NCI-H526 treated with DMSO at 0.1 percent for 48 hours (cell line): Measurements from ENCODE around the gene ANKRD61.
"Not testable (repeated sequence)": the region's sequence is repeated elsewhere in the genome, so short reads cannot be mapped to it uniquely, and the experiment has no call there.

Experiments
- DNase-seq: peaks from one replicate; lab custom pipeline; 2025; lab: John Stamatoyannopoulos, UW

ANKRD61 gene

DNA sequence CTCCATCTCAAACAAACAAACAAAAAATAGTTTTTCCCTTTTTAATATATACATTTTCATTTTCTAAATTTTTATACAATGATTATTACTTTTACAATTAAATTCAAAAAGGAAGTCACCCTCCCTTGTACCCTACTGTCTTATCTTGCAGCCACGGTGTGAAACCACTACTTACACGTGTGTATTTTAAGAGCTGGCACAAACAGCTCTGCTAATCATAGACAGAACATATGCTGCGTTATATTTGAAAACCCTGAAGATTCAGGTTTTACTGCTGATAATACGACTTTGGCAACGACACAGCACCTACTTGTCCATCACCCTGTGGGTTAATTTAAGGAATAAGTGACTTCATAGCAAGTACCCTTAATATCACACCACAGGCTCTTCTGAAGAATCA lies 991 bp downstream of the ANKRD61 start:
- DNase-seq, result no peak

GRCh38 chr7:6032641-6033040 lies 1.5 kb downstream of the ANKRD61 start:
- no peak for DNase-seq

DNA sequence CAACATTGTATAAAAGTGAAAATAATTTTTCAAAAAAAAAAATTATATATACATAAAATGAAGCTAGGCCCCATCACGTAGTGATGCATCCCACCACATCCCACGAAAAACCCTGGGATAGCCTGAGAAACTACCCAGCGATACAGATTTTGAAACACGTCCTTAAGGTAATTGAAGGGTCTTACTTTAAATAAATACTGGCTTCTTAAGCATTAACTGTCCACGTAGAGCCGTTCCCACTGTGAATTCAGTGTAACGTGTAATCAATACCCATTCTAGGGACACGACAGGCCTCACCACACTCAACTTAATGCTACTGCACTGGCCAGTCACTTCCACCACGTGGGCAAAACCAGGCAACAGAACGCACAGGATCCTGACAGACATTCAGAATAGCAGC lies 4.0 kb downstream of the ANKRD61 start:
- no peak for DNase-seq

DNA sequence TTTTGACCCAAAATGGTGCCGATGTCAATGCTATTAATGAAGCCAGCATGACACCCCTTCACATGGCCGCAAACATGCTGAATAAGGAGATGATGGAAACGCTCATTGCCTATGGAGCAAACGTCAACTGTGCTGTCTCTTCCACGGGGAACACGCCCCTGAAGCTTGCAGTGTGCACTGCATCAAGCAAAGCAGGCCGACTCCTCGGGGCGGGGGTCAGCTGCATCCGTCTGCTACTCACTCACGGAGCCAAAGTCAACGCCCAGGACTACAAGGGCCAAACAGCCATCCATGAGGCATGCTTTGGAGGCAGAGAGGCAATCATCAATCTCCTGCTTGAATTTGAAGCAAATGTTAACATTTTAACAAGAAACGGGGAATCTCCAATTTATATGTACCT lies 4.5 kb downstream of the ANKRD61 start:
- no peak for DNase-seq

GRCh38 chr7:6049780-6050179 lies 18.6 kb downstream of the ANKRD61 start:
- no peak for DNase-seq

GRCh38 chr7:6051185-6051584 lies 20.0 kb downstream of the ANKRD61 start:
- not testable (repeated sequence) for DNase-seq

DNA sequence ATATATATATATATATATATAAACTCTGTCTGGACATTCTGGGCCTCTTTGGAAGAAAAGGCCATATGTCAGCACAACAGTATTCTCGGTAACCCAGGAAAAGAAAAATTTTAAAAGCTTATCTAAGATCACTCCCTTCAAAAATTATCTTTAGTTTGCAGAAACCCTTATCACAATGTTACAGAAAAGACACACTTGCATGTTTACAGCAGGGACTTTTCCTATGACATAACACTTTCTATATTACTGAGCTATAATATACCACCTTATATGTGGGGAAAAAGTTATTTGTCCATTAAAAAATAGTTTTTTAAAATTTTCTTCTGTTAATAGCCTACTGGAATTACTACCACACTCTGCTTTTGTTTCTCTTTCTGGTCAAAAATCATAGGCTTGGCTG lies 25.4 kb downstream of the ANKRD61 start:
- no peak for DNase-seq

- no peak for DNase-seq
Observed at GRCh38 chr7:6057316-6058129, 26.3 kb downstream of the ANKRD61 start.

- DNase-seq, result not testable (repeated sequence)
Observed at GRCh38 chr7:6059941-6060340, 28.8 kb downstream of the ANKRD61 start.

GRCh38 chr7:6071406-6071805 lies 40.2 kb downstream of the ANKRD61 start:
- DNase-seq, result no peak

DNA sequence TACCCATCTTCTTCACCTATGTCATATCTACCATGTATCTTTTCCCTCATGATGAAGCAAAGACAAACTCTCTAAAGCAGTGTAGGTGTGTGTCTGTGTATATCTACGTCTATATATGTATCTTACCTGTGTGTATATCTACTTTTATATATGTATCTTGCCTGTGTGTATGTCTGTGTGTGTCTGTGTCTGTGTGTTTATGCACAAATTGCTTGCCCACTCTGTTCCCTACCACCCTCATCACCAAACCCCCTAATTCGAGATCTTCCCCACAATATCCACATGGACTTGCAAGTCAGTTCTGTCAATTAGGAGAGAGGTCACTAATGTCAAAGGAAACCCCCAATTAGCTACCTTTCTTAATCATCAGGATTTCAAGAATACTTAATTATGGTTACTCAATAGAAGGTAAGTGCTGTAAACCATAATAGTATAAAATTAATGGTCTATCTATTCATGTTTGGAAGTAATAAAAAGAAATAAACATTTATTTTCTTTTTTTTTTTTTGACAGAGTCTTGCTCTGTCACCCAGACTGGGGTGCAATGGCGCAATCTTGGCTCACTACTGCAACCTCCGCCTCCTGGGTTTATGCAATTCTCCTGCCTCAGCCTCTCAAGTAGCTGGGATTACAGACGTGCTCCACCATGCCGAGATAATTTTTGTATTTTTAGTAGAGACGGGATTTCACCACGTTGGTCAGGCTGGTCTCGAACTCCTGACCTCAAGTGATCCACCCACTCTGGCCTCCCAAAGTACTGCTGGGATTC lies 43.6 kb downstream of the ANKRD61 start:
- DNase-seq, result no peak

DNA sequence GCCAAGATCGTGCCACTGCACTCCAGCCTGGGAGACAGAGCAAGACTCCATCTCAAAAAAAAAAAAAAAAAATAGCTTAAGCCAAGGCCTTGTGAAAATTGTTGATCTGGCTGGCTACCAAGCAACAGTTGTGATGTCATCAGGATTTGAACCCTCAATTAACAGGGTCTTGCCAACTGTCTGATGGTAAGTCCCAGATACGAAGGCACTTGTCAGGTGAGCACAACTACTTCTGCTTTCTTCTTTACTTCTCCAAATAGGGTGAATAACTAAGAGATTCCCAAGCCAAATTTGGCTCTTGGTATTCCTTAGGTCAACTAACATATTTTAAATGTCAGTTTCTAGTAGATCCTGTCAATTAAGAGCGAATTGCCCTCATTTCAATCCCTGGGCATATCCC lies 47.4 kb downstream of the ANKRD61 start:
- DNase-seq, result no peak

- not testable (repeated sequence) for DNase-seq
Observed at GRCh38 chr7:6083047-6083446, 51.9 kb downstream of the ANKRD61 start.
